ENCODE measurements around the gene FMR1.
A peak's percentile ranks its signal among the peaks of the same experiment; 100 is the strongest.

Gene FMR1

GRCh38 chrX:147911192-147912022 lies at the start of gene FMR1:
TSS of gene FMR1 (plus strand) at chrX:147911919. CDS start at chrX:147912180, 261 bp downstream.
- Histone ChIP-seq H3K27me3 (ENCODE audit: control insufficient read depth, insufficient read depth, low read length) (0 out of 2 replicates have a peak, but pooled peaks cover 4% of the 10 kb centered on the region), H3K4me3 (ENCODE audit: low read depth, low read length) (peak within 1 kb of the TSS; percentile 91), H3K4me1 (ENCODE audit: control insufficient read depth, insufficient read depth, low read length) (peaks cover 14% of the 10 kb centered on the region)

GRCh38 chrX:147875866-147876596 lies 35.7 kb upstream of the FMR1 start:
- H3K27me3 ChIP-seq (ENCODE audit: control insufficient read depth, insufficient read depth, low read length): no peaks in the 10 kb centered on the region; the same call in 1 of the 2 replicates
- H3K9ac ChIP-seq (ENCODE audit: low read length): no peak overlapping the region
- no peak overlapping the region for H3K27ac ChIP-seq (ENCODE audit: low read depth, low read length)
- H3K9me3 ChIP-seq (ENCODE audit: control insufficient read depth, insufficient read depth, low read depth, low read length): peaks cover 11% of the 10 kb centered on the region
- no peak overlapping the region for H3K4me3 ChIP-seq (ENCODE audit: low read depth, low read length)
- no peaks in the 10 kb centered on the region for H3K36me3 ChIP-seq (ENCODE audit: control insufficient read depth, insufficient read depth, low read length)
- no peaks in the 10 kb centered on the region for H3K4me1 ChIP-seq (ENCODE audit: control insufficient read depth, insufficient read depth, low read length)

More at GRCh38 chrX:147911192-147912022, at the start of gene FMR1:
- peak within 1 kb of the TSS; percentile 91 for H3K9ac ChIP-seq (ENCODE audit: low read length)
- no peaks in the 10 kb centered on the region for H3K9me3 ChIP-seq (ENCODE audit: control insufficient read depth, insufficient read depth, low read depth, low read length)
- no peaks in the 10 kb centered on the region for H3K36me3 ChIP-seq (ENCODE audit: control insufficient read depth, insufficient read depth, low read length)
- peak within 1 kb of the TSS; percentile 88; the same call in 1 of the 2 replicates for H3K27ac ChIP-seq (ENCODE audit: low read depth, low read length)

DNA sequence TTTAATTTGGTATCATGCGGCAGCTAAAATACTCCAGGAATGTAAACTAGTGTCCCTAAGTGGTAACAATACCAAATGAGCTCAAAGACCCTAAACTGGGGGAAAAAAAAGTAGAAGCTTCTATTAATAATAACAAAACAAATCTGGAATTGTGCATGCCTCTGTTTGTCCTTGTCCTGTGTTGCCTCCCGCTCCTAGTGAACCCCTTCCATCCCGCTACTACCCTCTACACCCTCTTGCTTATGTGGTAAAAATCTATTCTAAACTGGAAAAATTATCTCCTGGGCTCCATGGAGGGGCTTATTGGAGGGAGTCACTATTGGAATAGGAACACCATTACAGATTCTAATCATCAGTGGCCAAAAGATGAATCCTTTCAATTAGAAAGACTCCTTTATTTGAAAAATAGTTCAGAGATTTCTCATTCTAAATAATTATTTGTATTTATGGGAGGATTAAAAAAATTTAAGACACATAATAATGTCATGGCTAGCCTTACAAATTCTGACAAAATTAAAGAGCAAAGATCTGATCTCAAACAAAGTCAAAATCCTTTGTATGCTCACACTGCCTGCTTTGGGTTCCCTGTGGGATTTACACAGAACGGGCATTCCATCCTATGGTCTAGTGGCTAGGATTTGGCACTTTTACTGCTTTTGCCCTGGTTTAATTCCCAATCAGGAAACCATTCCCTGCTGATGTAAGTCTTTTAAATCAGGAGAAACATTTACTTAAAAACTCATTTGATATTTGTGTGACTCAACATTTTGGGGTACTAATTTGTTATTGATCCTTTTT lies 34.7 kb upstream of the FMR1 start:
- Histone ChIP-seq H3K27me3 (ENCODE audit: control insufficient read depth, insufficient read depth, low read length) (no peaks in the 10 kb centered on the region; the same call in 1 of the 2 replicates), H3K4me1 (ENCODE audit: control insufficient read depth, insufficient read depth, low read length) (no peaks in the 10 kb centered on the region), H3K9ac (ENCODE audit: low read length) (no peak overlapping the region), H3K4me3 (ENCODE audit: low read depth, low read length) (no peak overlapping the region), H3K27ac (ENCODE audit: low read depth, low read length) (no peak overlapping the region), H3K9me3 (ENCODE audit: control insufficient read depth, insufficient read depth, low read depth, low read length) (peaks cover 11% of the 10 kb centered on the region), H3K36me3 (ENCODE audit: control insufficient read depth, insufficient read depth, low read length) (no peaks in the 10 kb centered on the region)

DNA sequence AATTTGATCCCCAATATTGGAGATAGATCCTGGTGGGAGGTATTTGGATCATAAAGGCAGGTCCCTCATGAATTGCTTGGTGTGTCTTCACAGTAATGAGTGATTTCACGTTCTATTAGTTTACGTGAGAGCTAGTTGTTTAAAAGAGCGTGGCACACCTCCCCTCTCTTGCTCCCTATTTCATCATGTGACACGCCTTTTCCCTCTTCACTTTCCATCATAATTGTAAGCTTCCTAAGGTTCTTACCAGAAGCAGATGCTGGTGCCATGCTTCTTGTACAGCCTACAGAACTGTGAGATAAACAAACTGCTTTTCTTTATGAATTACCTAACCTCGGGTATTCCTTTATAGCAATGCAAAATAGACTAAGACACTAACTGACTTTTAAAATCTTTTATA lies 34.0 kb upstream of the FMR1 start:
- no peak overlapping the region for H3K4me3 ChIP-seq (ENCODE audit: low read depth, low read length)
- no peaks in the 10 kb centered on the region; the same call in 1 of the 2 replicates for H3K27me3 ChIP-seq (ENCODE audit: control insufficient read depth, insufficient read depth, low read length)
- H3K36me3 ChIP-seq (ENCODE audit: control insufficient read depth, insufficient read depth, low read length): no peaks in the 10 kb centered on the region
- H3K9ac ChIP-seq (ENCODE audit: low read length): no peak overlapping the region
- H3K4me1 ChIP-seq (ENCODE audit: control insufficient read depth, insufficient read depth, low read length): no peaks in the 10 kb centered on the region
- H3K27ac ChIP-seq (ENCODE audit: low read depth, low read length): no peak overlapping the region
- H3K9me3 ChIP-seq (ENCODE audit: control insufficient read depth, insufficient read depth, low read depth, low read length): peaks cover 8% of the 10 kb centered on the region

GRCh38 chrX:147884958-147885357 lies 26.8 kb upstream of the FMR1 start:
- no peak overlapping the region for H3K4me3 ChIP-seq (ENCODE audit: low read depth, low read length)
- H3K4me1 ChIP-seq (ENCODE audit: control insufficient read depth, insufficient read depth, low read length): no peaks in the 10 kb centered on the region
- no peak overlapping the region for H3K27ac ChIP-seq (ENCODE audit: low read depth, low read length)
- H3K9ac ChIP-seq (ENCODE audit: low read length): no peak overlapping the region
- no peaks in the 10 kb centered on the region for H3K36me3 ChIP-seq (ENCODE audit: control insufficient read depth, insufficient read depth, low read length)
- H3K9me3 ChIP-seq (ENCODE audit: control insufficient read depth, insufficient read depth, low read depth, low read length): peaks cover 4% of the 10 kb centered on the region
- H3K27me3 ChIP-seq (ENCODE audit: control insufficient read depth, insufficient read depth, low read length): no peaks in the 10 kb centered on the region

DNA sequence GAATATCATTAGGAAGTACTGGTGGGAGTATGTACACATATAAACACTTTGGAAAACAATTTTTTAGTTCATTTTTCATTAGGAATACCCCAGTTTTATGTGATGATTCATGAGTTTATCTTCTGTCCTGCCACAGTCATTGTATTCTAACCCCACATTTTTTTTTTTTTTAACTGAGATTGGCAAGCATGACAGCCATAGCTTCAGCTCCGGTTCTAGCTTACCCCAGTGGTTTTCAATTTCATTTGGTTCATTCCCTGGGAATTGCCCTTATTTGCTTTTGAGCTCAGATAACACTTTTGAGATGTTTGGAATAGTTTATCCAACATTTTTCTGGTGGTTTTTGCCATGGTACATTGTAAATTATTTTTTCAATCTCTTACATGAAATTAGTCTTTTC lies 21.0 kb upstream of the FMR1 start:
- Histone ChIP-seq H3K36me3 (ENCODE audit: control insufficient read depth, insufficient read depth, low read length) (no peaks in the 10 kb centered on the region), H3K4me1 (ENCODE audit: control insufficient read depth, insufficient read depth, low read length) (0 out of 2 replicates have a peak, but pooled peaks cover 7% of the 10 kb centered on the region), H3K9me3 (ENCODE audit: control insufficient read depth, insufficient read depth, low read depth, low read length) (no peaks in the 10 kb centered on the region; the same call in 1 of the 2 replicates), H3K9ac (ENCODE audit: low read length) (no peak overlapping the region), H3K4me3 (ENCODE audit: low read depth, low read length) (no peak overlapping the region), H3K27me3 (ENCODE audit: control insufficient read depth, insufficient read depth, low read length) (no peaks in the 10 kb centered on the region; the same call in 1 of the 2 replicates), H3K27ac (ENCODE audit: low read depth, low read length) (no peak overlapping the region)

- Histone ChIP-seq H3K4me3 (ENCODE audit: low read depth, low read length) (no peak overlapping the region), H3K4me1 (ENCODE audit: control insufficient read depth, insufficient read depth, low read length) (0 out of 2 replicates have a peak, but pooled peaks cover 7% of the 10 kb centered on the region), H3K36me3 (ENCODE audit: control insufficient read depth, insufficient read depth, low read length) (no peaks in the 10 kb centered on the region), H3K9me3 (ENCODE audit: control insufficient read depth, insufficient read depth, low read depth, low read length) (no peaks in the 10 kb centered on the region; the same call in 1 of the 2 replicates), H3K27me3 (ENCODE audit: control insufficient read depth, insufficient read depth, low read length) (no peaks in the 10 kb centered on the region; the same call in 1 of the 2 replicates), H3K9ac (ENCODE audit: low read length) (no peak overlapping the region), H3K27ac (ENCODE audit: low read depth, low read length) (no peak overlapping the region)
Observed at GRCh38 chrX:147891896-147892295, 19.8 kb upstream of the FMR1 start.

DNA sequence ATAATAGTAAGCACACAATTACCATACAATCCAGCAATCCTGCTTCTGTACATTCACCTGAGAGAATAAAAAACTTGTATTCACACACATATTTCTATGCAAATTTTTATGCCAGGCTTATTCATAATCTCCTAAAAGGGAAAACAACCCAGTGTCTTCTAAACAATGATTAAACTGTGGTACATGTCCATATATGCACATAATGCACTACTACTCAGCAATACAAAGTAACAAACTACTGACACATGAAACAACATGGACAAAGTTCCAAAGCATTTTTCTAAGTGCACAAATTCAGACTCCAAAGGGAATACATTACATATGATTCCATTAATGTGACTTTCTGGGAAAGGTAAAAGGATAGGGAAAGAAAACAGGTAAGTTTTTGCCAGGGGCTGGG lies 18.0 kb upstream of the FMR1 start:
- Histone ChIP-seq H3K36me3 (ENCODE audit: control insufficient read depth, insufficient read depth, low read length) (no peaks in the 10 kb centered on the region), H3K9ac (ENCODE audit: low read length) (no peak overlapping the region), H3K9me3 (ENCODE audit: control insufficient read depth, insufficient read depth, low read depth, low read length) (no peaks in the 10 kb centered on the region; the same call in 1 of the 2 replicates), H3K4me3 (ENCODE audit: low read depth, low read length) (no peak overlapping the region), H3K4me1 (ENCODE audit: control insufficient read depth, insufficient read depth, low read length) (0 out of 2 replicates have a peak, but pooled peaks cover 7% of the 10 kb centered on the region), H3K27ac (ENCODE audit: low read depth, low read length) (no peak overlapping the region), H3K27me3 (ENCODE audit: control insufficient read depth, insufficient read depth, low read length) (no peaks in the 10 kb centered on the region; the same call in 1 of the 2 replicates)

DNA sequence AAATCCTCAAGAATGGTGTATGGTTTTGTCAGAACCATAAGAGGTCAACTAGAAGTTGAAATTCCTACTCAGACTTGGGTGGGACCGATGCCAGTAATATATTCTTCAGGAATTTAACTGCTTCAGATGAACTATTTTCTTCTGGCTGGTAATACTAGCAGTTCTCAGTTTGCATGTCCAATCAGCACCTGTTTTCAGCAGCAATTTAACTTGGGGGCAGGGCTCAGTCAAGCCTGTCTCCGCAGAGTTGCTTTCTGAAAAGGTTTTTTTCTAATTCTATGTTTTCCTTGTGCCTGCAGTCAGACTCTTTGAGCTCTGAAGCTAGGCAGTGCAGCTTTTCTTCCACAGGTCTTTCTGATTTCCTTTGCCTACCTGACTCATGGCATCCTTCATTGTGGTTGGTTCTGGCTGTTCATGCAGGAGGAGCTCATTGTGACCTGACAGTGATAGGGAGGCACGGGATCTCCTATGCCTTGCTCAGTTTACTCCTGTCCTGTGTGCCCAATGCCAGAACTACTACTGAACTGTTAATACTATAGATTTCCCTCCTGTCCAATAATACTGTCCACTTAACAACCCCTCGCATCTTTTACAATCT lies 17.3 kb upstream of the FMR1 start:
- Histone ChIP-seq H3K4me1 (ENCODE audit: control insufficient read depth, insufficient read depth, low read length) (peaks cover 7% of the 10 kb centered on the region; the same call in 1 of the 2 replicates), H3K4me3 (ENCODE audit: low read depth, low read length) (no peak overlapping the region), H3K27me3 (ENCODE audit: control insufficient read depth, insufficient read depth, low read length) (no peaks in the 10 kb centered on the region; the same call in 1 of the 2 replicates), H3K27ac (ENCODE audit: low read depth, low read length) (no peak overlapping the region), H3K9me3 (ENCODE audit: control insufficient read depth, insufficient read depth, low read depth, low read length) (no peaks in the 10 kb centered on the region; the same call in 1 of the 2 replicates), H3K36me3 (ENCODE audit: control insufficient read depth, insufficient read depth, low read length) (no peaks in the 10 kb centered on the region), H3K9ac (ENCODE audit: low read length) (no peak overlapping the region)

- H3K27ac ChIP-seq (ENCODE audit: low read depth, low read length): no peak overlapping the region
- H3K4me3 ChIP-seq (ENCODE audit: low read depth, low read length): no peak overlapping the region
- H3K36me3 ChIP-seq (ENCODE audit: control insufficient read depth, insufficient read depth, low read length): no peaks in the 10 kb centered on the region
- H3K9ac ChIP-seq (ENCODE audit: low read length): no peak overlapping the region
- peaks cover 19% of the 10 kb centered on the region; the same call in 1 of the 2 replicates for H3K4me1 ChIP-seq (ENCODE audit: control insufficient read depth, insufficient read depth, low read length)
- no peaks in the 10 kb centered on the region; the same call in 1 of the 2 replicates for H3K9me3 ChIP-seq (ENCODE audit: control insufficient read depth, insufficient read depth, low read depth, low read length)
- H3K27me3 ChIP-seq (ENCODE audit: control insufficient read depth, insufficient read depth, low read length): no peaks in the 10 kb centered on the region; the same call in 1 of the 2 replicates
Observed at GRCh38 chrX:147897117-147897516, 14.6 kb upstream of the FMR1 start.

Measured in HUES6 (cell line).